Thyroid gland (tissue), 4 donors: ENCODE measurements around the gene PPP1R17.

Experiments used
- POLR2A ChIP-seq, 2 donors: fragments of 450-650 bp; IDR thresholded peaks; one replicate each; pipeline ENCODE4 v1.6.1; 2017; ENCODE audit warnings: antibody characterized with exemption in 2 of 2, mild to moderate bottlenecking in 2 of 2, moderate library complexity in 1 of 2
- TF ChIP-seq, protein P1 (sequence below), 6 experiments: fragments of 200-600 bp in 3 of 6; fragments of 450-650 bp in 3 of 6; sonication (generic) in 3 of 6; IDR thresholded peaks; one replicate each; pipeline ENCODE4 v1.5.1; 2016 to 2019; ENCODE audit warnings: antibody characterized with exemption in 6 of 6, mild to moderate bottlenecking in 2 of 6, inconsistent platforms in 1 of 6, moderate library complexity in 1 of 6

GRCh38 chr7:31688372-31688771 lies 1.4 kb downstream of the PPP1R17 start:
- TF ChIP-seq, protein P1, sequence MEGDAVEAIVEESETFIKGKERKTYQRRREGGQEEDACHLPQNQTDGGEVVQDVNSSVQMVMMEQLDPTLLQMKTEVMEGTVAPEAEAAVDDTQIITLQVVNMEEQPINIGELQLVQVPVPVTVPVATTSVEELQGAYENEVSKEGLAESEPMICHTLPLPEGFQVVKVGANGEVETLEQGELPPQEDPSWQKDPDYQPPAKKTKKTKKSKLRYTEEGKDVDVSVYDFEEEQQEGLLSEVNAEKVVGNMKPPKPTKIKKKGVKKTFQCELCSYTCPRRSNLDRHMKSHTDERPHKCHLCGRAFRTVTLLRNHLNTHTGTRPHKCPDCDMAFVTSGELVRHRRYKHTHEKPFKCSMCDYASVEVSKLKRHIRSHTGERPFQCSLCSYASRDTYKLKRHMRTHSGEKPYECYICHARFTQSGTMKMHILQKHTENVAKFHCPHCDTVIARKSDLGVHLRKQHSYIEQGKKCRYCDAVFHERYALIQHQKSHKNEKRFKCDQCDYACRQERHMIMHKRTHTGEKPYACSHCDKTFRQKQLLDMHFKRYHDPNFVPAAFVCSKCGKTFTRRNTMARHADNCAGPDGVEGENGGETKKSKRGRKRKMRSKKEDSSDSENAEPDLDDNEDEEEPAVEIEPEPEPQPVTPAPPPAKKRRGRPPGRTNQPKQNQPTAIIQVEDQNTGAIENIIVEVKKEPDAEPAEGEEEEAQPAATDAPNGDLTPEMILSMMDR (IDR thresholded peaks at IDR 0.05): no peak
- TF ChIP-seq POLR2A (IDR thresholded peaks at IDR 0.05): no peak
